ENCODE data around the gene LATS2. TPM values are rescaled to one million over a fixed set of nuclear protein-coding genes. Genes with fewer than 3 reads are reported as not detected.

Gene LATS2
- total and polyA plus RNA-seq, 10 donors = 2.5 to 34.6 (median 22.6) TPM

DNA sequence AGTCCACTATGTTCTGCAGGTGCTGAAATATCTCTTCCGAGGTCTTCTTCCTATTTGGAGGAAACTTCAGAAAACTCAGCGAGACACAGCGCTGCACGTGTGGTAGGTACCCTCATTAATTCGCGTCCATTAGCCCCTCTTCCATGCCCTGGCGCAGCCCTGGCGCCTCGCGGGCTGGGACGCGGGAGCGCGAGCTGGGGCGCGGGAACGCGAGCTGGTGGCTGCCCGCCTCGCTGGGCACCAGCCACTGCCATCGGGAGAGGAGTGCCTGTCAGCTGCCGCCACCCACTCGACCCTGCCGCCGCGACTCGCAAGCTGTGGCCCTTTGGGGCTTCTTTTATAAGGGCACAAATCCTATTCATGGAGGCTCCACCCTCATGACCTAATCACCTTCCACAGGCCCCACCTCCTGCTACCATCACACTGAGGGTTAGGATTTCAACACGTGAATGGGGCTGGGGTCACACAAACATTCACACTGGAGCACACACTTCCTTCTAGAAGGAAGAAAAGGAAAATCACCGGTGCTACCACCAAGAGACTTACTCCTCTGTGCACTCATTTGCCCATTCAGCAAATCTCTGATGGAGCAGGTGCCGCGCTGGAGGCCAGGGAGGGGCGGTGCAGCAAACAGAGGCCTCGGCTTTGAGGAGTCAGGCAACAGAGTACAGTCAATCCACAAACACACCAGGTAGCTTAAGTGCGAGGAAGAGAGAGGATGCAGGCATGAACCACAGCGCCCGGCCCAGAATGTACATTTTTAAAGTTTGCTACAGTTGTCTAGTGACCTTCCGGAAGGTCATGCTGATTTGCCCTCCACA is 43.0 kb upstream of the LATS2 start:
- Histone ChIP-seq H3K27me3 (replicated peaks in 1 of 7) (no peaks in the 10 kb centered on the region), H3K36me3 (no peaks in the 10 kb centered on the region), H3K27ac (no peak overlapping the region), H3K4me1 (no peaks in the 10 kb centered on the region), H3K4me3 (no peak overlapping the region), H3K9me3 (peaks cover 0 to 4% (median 0%) of the 10 kb centered on the region in 8 donors)
- TF ChIP-seq POLR2A (IDR thresholded peaks at IDR 0.05) = no peak
- no peak for TF ChIP-seq POLR2AphosphoS5 (IDR thresholded peaks at IDR 0.05)
- TF ChIP-seq, protein P1, sequence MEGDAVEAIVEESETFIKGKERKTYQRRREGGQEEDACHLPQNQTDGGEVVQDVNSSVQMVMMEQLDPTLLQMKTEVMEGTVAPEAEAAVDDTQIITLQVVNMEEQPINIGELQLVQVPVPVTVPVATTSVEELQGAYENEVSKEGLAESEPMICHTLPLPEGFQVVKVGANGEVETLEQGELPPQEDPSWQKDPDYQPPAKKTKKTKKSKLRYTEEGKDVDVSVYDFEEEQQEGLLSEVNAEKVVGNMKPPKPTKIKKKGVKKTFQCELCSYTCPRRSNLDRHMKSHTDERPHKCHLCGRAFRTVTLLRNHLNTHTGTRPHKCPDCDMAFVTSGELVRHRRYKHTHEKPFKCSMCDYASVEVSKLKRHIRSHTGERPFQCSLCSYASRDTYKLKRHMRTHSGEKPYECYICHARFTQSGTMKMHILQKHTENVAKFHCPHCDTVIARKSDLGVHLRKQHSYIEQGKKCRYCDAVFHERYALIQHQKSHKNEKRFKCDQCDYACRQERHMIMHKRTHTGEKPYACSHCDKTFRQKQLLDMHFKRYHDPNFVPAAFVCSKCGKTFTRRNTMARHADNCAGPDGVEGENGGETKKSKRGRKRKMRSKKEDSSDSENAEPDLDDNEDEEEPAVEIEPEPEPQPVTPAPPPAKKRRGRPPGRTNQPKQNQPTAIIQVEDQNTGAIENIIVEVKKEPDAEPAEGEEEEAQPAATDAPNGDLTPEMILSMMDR (IDR thresholded peaks at IDR 0.05 in 8 of 11, conservative IDR thresholded peaks at IDR 0.05 in 3 of 11) = no peak
- intact Hi-C loops (cut with DNase I; ENCODE audit: low total_unique reads) = no loop called here
- DNase-seq = no peak
- WGBS, 5 donors = 93 to 97% (median 95%) methylated on average over 37 of the region's 37 CpGs

DNA sequence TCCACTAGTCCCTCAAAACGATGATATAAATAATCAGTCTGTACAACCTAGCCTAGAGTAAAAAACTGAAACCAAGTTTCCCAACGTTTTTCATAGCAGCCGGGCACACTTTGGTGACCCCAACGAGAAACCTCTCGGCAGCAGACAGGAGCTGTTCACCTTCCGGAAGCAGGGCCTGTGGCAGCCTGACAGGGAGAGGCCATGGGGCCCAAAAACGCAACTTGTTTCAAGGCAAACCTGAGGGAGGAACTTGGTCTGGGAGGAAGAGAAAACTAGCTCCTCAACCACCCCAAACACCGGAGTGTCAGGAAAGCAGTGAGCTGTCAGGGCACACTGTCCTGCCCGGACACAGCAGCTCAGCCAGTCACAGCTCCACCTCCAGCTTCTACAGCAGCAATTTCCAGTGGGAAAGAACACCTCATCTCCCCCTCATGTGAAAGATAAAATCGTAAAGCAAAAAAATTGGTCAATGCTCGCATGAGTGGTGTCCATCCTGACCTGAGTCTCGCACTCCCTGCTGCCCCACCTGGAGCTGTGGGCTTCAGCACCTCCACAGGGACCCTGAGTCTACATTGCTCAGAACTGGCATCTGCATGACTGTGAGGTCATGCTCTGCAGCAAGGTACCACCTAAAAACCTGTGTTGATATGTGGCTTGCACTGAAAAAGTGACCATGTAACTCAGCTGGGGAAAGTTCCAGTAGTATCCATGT is 40.6 kb upstream of the LATS2 start:
- DNase-seq = no peak
- H3K4me3 ChIP-seq = no peak overlapping the region
- H3K27me3 ChIP-seq (replicated peaks in 1 of 7) = no peaks in the 10 kb centered on the region
- intact Hi-C loops (cut with DNase I; ENCODE audit: low total_unique reads) = no loop called here
- no peaks in the 10 kb centered on the region for H3K36me3 ChIP-seq
- H3K27ac ChIP-seq = no peak overlapping the region
- no peaks in the 10 kb centered on the region for H3K4me1 ChIP-seq
- TF ChIP-seq POLR2A (IDR thresholded peaks at IDR 0.05) (no peak), POLR2AphosphoS5 (IDR thresholded peaks at IDR 0.05) (no peak)
- TF ChIP-seq, protein P1 (IDR thresholded peaks at IDR 0.05 in 8 of 11, conservative IDR thresholded peaks at IDR 0.05 in 3 of 11) = no peak
- peaks cover 0 to 4% (median 0%) of the 10 kb centered on the region in 8 donors for H3K9me3 ChIP-seq
- 75 to 90% (median 86%) methylated on average over 12 of the region's 12 CpGs for WGBS, 5 donors

DNA sequence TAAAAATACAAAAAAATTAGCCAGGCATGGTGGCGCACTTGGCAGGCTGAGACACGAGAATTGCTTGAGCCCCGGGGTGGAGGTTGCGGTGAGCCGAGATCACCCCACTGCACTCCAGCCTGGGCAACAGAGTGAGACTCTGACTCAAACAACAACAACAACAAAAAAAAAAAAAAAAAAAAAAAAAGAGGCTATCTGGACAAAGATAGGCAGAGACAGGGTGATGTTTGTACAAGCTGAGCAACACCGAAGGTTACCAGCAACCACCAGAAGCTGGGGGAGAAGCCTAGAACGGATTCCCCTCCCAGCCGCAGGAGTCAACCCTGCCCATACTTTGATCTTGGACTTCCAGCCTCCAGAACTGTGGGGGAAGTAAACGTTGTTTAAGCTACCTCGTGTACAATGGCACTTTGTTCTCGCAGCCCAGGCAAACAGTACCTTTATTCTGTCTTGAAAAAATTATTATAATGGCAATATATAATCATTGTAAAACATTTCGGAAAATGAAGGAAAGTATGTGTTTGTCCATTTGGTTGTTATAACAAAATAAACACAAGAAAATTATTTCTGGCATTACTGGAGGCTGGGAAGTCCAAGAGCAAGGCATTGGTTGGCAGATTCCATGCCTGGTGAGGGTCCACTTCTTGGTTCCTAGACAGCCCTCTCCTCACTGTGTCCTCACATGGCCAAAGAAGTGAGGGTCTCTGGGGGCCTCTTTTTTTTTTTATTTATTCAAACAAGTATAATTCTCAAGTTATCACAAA is 39.8 kb upstream of the LATS2 start:
- intact Hi-C loops (cut with DNase I; ENCODE audit: low total_unique reads) = no loop called here
- no peaks in the 10 kb centered on the region for H3K27me3 ChIP-seq (replicated peaks in 1 of 7)
- WGBS, 5 donors = 89 to 94% (median 93%) methylated on average over 12 of the region's 12 CpGs
- TF ChIP-seq POLR2A (IDR thresholded peaks at IDR 0.05) (no peak), POLR2AphosphoS5 (IDR thresholded peaks at IDR 0.05) (no peak)
- TF ChIP-seq, protein P1 (IDR thresholded peaks at IDR 0.05 in 8 of 11, conservative IDR thresholded peaks at IDR 0.05 in 3 of 11) = no peak
- no peak overlapping the region for H3K4me3 ChIP-seq
- no peak overlapping the region for H3K27ac ChIP-seq
- peaks cover 0 to 4% (median 0%) of the 10 kb centered on the region in 8 donors for H3K9me3 ChIP-seq
- H3K36me3 ChIP-seq = no peaks in the 10 kb centered on the region
- H3K4me1 ChIP-seq = no peaks in the 10 kb centered on the region
- no peak for DNase-seq
